GM08714 (cell line): ENCODE data around the gene POLG2.

Source experiments
- H3K4me3 ChIP-seq: fragments of 200-500 bp; sonication (Bioruptor generic); 2 replicates; pipeline ENCODE4 v1.5.1; 2014; ENCODE audit warnings: mild to moderate bottlenecking, low read length, inconsistent platforms
- ZNF274 ChIP-seq: IDR thresholded peaks from 2 replicates; pipeline ENCODE4 v1.6.1; 2012; ENCODE audit warnings: mild to moderate bottlenecking, low read depth, low read length

The POLG2 gene

GRCh38 chr17:64496786-64497564 lies at the start of gene POLG2:
TSS of gene POLG2 (minus strand) at chr17:64497054. CDS start at chr17:64496968, 86 bp downstream.
- no peak for TF ChIP-seq ZNF274
- H3K4me3 ChIP-seq, result peak within 1 kb of the TSS; percentile 93

GRCh38 chr17:64544742-64545141 lies 47.9 kb upstream of the POLG2 start:
- TF ChIP-seq ZNF274, result no peak
- H3K4me3 ChIP-seq, result no peak overlapping the region

- H3K4me3 ChIP-seq, result no peak overlapping the region
- no peak for TF ChIP-seq ZNF274
Observed at GRCh38 chr17:64540118-64540776, 43.4 kb upstream of the POLG2 start.

- no peak for TF ChIP-seq ZNF274
Observed at GRCh38 chr17:64538508-64539130, 41.8 kb upstream of the POLG2 start.

GRCh38 chr17:64537488-64537887 lies 40.6 kb upstream of the POLG2 start:
- no peak for TF ChIP-seq ZNF274
- no peak overlapping the region for H3K4me3 ChIP-seq

More at GRCh38 chr17:64538508-64539130, 41.8 kb upstream of the POLG2 start:
- H3K4me3 ChIP-seq, result no peak overlapping the region

GRCh38 chr17:64536913-64537312 lies 40.1 kb upstream of the POLG2 start:
- no peak for TF ChIP-seq ZNF274
- H3K4me3 ChIP-seq, result no peak overlapping the region

GRCh38 chr17:64535357-64535756 lies 38.5 kb upstream of the POLG2 start:
- H3K4me3 ChIP-seq, result no peak overlapping the region
- TF ChIP-seq ZNF274, result no peak

- no peak for TF ChIP-seq ZNF274
Observed at GRCh38 chr17:64534187-64534586, 37.3 kb upstream of the POLG2 start.

GRCh38 chr17:64533784-64534183 lies 36.9 kb upstream of the POLG2 start:
- no peak overlapping the region for H3K4me3 ChIP-seq
- TF ChIP-seq ZNF274, result no peak

More at GRCh38 chr17:64534187-64534586, 37.3 kb upstream of the POLG2 start:
- no peak overlapping the region for H3K4me3 ChIP-seq

GRCh38 chr17:64532409-64532808 lies 35.6 kb upstream of the POLG2 start:
- TF ChIP-seq ZNF274, result no peak
- no peak overlapping the region for H3K4me3 ChIP-seq

- no peak overlapping the region for H3K4me3 ChIP-seq
- no peak for TF ChIP-seq ZNF274
Observed at GRCh38 chr17:64531955-64532371, 35.1 kb upstream of the POLG2 start.

GRCh38 chr17:64529221-64529620 lies 32.4 kb upstream of the POLG2 start:
- no peak for TF ChIP-seq ZNF274
- H3K4me3 ChIP-seq, result no peak overlapping the region

- no peak for TF ChIP-seq ZNF274
Observed at GRCh38 chr17:64527914-64528313, 31.1 kb upstream of the POLG2 start.

GRCh38 chr17:64520359-64520758 lies 23.5 kb upstream of the POLG2 start:
- TF ChIP-seq ZNF274, result no peak
- no peak overlapping the region for H3K4me3 ChIP-seq

More at GRCh38 chr17:64527914-64528313, 31.1 kb upstream of the POLG2 start:
- no peak overlapping the region for H3K4me3 ChIP-seq

- no peak overlapping the region for H3K4me3 ChIP-seq
- no peak for TF ChIP-seq ZNF274
Observed at GRCh38 chr17:64519601-64520000, 22.7 kb upstream of the POLG2 start.

- TF ChIP-seq ZNF274, result no peak
- H3K4me3 ChIP-seq, result no peak overlapping the region
Observed at GRCh38 chr17:64515829-64516228, 19.0 kb upstream of the POLG2 start.
